ENCODE data around the gene GCN1. TPM values are rescaled to one million over a fixed set of nuclear protein-coding genes. Genes with fewer than 3 reads are reported as not detected.

Gene GCN1
- total RNA-seq, 1 donor, result 71.6 TPM

GRCh38 chr12:120155072-120155471 lies 39.4 kb downstream of the GCN1 start:
- DNase-seq (ENCODE audit: low read depth in 2 of 3, low spot score in 2 of 3), result no peak

- no peak for DNase-seq (ENCODE audit: low read depth in 2 of 3, low spot score in 2 of 3)
Observed at GRCh38 chr12:120150919-120151525, 43.5 kb downstream of the GCN1 start.

- DNase-seq (ENCODE audit: low read depth in 2 of 3, low spot score in 2 of 3), result no peak
Observed at GRCh38 chr12:120148011-120148410, 46.5 kb downstream of the GCN1 start.

DNA sequence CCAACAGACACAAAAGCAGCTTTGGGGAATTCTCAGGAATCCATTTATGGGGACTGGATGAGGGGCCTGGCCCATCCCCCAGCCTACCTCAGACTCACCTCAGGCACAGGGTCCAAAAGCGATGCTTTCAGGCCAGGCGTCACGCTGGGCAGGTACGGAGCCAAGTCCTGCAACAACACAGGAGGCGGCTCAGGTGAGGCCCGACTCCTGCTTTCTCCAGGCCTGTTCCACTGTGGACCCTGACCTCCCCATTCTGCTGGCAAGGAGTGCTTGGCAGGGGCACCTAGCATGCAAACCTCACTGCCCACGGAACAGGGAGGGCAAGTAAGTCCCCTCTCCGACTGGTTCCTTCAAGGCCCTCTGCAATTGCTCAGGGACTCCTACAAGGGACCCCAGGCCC lies 49.4 kb downstream of the GCN1 start:
- no peak for DNase-seq (ENCODE audit: low read depth in 2 of 3, low spot score in 2 of 3)

- no peak for DNase-seq (ENCODE audit: low read depth in 2 of 3, low spot score in 2 of 3)
Observed at GRCh38 chr12:120144215-120144614, 50.3 kb downstream of the GCN1 start.

DNA sequence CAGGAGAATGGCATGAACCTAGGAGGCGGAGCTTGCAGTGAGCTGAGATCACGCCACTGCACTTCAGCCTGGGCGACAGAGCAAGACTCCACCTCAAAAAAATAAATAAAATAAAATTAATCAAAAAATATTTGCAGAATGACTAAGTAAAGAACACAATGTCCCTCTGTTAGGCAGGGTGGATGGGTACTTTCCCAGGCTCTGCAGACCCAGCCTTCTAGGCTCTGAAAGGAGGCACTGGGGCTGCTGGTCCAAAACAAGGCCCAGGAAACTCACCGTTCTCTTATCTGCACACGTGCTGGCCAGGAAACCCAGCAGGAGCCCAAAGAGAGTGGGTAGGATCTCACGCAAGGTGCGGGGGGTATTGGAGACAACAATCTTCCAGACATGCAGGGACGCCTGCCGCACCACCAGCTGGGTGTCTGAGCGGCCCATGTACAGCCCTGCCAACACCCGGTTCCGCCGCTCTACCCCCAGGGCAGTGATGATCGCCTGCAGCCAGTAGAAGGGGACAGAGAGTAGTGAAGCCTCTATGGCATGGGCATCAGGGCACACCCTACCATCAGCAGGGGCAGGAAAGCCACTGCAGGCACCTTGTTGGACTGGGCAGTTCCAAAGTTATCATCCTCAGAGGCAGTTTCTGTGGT lies 52.2 kb downstream of the GCN1 start:
- no peak for DNase-seq (ENCODE audit: low read depth in 2 of 3, low spot score in 2 of 3)

DNA sequence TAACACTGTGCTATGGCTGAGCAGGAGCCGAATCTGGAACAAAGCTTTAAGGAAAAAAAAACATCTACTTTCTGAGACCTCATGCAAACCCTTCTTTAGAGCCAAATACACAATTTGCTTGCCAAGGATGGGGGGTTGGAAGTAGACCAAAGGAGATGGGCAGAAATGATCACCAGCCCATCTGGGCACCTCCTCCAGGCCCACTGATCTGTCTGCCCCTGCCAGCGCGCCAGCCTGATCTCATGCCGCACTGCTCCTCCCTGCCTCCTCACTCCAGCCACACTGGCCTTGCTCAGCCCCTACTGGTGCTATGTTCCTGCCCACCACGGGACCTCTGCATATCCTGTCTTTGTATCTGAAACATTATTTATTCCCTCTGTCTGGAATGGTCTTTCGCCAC lies 53.2 kb downstream of the GCN1 start:
- no peak for DNase-seq (ENCODE audit: low read depth in 2 of 3, low spot score in 2 of 3)

DNA sequence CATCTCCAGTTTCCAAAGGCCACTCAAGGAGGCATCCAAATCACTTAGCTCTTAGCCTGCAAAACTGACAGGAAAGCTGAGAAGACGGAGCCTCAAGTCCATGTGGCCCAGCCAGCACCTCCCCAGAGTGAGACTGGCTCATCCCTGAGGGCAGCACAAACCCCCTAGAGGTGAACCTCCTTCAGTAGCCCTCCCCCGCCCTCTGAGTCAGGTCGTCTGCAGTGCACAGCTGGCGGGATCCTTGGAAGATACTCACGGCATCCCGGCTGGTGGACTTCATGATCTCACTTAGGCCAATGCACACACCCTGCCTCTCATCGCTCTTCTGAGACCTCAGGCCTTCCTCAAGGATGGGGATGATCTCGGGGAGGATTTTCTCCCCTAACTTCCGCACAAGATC lies 53.9 kb downstream of the GCN1 start:
- DNase-seq (ENCODE audit: low read depth in 2 of 3, low spot score in 2 of 3), result no peak

DNA sequence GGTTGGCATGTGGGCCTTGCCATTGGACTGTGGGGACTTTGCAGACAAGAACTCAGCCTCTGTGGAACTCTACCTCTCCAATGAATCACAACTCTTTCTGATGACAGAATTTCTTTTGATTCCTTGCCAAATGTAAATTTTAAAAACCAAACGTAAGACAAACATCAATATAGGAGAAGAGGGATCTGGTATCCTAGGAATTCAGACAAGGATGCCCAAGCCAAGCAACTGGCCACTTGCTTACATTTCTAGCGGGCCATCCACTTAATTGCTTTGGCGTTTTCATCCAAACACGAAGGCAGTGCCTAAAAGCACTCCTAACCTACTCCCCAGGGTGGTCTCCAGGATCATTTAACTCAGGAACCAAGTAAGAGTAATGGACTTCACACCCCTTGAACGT lies 54.6 kb downstream of the GCN1 start:
- DNase-seq (ENCODE audit: low read depth in 2 of 3, low spot score in 2 of 3), result no peak

DNA sequence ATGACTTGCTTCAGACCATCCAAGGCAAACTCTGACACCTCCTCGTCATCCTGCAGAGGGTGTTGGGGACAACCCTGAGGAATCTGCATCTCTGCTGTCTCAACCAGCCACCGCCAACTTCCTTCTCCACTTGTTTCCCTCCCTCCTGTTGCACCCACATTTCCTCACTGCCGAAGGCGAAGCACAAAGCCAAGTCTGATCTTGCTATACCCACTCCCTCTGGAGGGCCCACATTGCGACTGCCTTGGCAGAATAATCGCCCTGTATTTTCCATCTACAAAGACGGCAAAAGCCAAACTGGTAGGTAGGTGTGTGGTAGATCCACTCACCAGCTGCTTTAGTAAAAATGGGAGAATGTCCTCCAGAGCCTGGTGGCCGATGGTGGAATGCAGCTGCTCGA lies 56.1 kb downstream of the GCN1 start:
- no peak for DNase-seq (ENCODE audit: low read depth in 2 of 3, low spot score in 2 of 3)

- no peak for DNase-seq (ENCODE audit: low read depth in 2 of 3, low spot score in 2 of 3)
Observed at GRCh38 chr12:120137833-120138232, 56.7 kb downstream of the GCN1 start.

GRCh38 chr12:120136093-120136770 lies 58.3 kb downstream of the GCN1 start:
- no peak for DNase-seq (ENCODE audit: low read depth in 2 of 3, low spot score in 2 of 3)

GRCh38 chr12:120134307-120134980 lies 60.1 kb downstream of the GCN1 start:
- DNase-seq (ENCODE audit: low read depth in 2 of 3, low spot score in 2 of 3), result no peak

DNA sequence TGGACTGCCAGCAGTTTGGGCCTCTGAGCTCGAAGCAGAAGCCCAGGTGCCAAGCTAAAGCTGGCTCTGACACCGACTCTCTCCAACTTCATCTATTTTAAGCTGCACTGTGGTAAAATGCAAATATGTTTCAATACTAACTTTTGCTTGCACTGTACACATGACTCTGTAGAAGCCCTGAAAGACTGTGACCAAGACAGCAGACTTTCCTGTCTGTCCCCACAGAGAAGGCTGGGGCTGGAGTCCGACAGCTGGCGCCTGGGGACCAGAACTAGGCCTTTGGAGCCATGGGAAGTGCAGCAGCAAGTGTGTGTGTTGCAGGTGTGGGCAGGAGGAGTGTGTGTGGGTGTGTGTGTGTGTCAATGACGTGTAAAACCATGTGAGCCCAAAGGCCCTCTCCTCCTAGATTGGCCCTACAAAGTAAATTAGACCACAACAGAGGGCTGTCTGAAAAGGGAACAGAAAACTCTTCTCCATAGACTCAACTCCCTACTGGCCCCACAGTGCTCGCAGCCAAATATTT lies 61.6 kb downstream of the GCN1 start:
- no peak for DNase-seq (ENCODE audit: low read depth in 2 of 3, low spot score in 2 of 3)

DNA sequence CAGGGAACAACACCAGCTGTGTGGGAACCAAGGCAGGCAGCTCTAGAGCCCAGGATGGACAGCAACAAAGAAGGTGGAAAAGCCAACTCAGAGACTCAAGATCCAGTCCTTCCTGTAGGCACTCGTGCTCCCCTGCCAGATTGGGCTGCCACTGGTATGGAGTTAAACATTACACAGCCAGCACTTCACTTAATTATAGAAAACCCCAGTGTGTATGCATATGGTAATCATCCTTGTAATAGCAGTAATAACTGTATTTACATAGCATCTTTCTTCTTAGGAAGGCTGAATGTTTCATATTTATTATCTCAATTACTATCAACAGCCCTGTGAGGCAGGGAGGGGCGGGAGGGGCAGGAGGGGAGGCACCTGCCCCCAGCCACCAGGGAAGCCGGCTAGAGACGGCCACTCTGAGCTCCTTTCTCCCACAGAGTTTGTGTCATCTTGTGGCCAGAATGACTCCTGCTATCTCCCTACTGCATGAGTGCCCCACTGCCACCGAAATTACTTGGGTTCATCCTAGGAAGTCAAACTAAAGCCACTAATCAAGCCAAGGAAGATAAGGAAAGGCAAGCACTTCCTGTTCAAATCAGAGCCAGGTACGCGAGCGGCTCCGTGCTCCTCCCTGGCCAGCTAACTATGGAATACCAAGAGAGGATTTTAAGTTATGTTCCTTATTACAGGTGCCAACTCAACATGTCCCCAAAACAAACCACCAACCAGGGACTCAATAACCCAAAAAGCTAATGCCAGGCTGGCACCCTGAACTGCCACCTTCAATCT lies 62.3 kb downstream of the GCN1 start:
- no peak for DNase-seq (ENCODE audit: low read depth in 2 of 3, low spot score in 2 of 3)

GRCh38 chr12:120131116-120131515 lies 63.4 kb downstream of the GCN1 start:
- no peak for DNase-seq (ENCODE audit: low read depth in 2 of 3, low spot score in 2 of 3)

DNA sequence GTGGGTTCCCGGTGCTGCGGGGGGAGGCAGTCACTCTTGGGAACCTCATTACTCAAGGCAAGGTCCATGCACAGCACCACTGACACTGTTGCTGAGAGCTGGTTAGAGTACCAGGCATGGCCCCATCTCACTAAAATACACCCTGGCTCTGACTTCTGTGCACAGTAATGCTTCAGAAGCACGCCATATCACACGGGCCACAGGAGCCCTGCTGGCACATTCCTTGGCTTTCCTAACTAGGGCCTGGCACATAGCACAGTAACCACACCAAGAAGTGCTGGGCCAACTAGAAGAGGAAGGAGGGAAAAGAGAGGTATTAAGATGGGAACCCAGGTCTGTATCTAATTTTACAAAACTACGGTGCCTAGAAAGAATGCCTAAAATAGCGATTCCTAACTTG lies 64.5 kb downstream of the GCN1 start:
- no peak for DNase-seq (ENCODE audit: low read depth in 2 of 3, low spot score in 2 of 3)

DNA sequence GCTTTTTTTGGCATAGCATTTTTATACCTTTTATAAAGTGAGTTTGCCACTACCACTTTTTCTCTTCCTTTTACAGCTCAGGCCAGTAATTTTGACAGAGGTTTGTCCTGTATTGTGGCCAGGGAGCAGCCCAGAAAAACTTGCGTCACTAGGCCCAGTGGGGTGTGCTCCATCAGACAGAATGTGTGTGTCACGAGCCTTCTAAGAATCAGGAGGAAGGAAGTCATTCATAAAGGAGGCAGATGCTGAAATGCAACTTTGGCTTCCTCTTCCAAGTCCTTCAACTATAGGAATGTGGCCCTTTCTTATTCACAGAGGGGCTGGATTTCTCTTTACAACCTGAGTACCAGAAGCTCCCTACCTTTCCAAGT lies 67.9 kb downstream of the GCN1 start:
- peak in 2 of 3 donors; percentile 31 to 52 for DNase-seq (ENCODE audit: low read depth in 2 of 3, low spot score in 2 of 3)

DNA sequence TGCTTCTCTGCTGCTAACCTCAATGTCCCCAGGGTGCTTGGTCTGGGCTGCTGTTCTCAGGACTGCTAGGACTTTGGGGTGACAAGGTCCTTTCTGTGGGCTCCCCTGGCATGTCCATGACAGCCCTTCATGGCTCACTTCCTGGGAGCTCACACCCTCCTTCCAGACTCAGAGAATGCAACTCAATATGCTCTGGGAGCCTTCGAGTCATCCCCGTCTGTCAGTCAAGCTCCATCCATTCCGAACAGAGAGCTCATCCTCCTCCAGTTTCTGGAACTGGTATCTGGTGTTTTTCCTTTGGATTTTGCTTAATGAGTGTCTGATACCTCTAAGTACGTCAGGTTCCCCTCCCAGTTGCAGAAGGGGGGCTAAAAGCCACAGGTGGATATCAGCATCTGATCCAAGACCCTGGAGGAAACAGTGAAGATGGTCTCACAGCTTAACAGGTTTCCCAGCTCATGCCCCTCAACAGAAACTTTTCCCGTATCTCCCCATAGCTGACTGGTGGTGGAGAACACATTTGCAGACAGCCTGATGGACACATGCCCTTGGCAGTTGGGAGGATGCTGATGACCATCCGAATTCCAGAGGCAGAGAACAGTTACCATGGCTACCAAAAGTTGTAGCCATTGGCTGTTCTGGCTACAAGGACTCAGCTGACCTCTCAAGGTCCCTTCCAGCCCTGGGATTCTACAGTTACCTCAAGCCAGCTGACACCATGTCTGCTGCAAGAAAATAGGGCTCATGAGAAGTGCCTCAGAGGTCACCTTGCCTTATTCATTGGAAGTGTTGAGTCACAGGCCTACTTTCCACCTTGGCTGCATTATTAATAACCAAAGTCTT lies 68.5 kb downstream of the GCN1 start:
- no peak for DNase-seq (ENCODE audit: low read depth in 2 of 3, low spot score in 2 of 3)

- DNase-seq (ENCODE audit: low read depth in 2 of 3, low spot score in 2 of 3), result no peak
Observed at GRCh38 chr12:120125029-120125428, 69.5 kb downstream of the GCN1 start.

All from hematopoietic multipotent progenitor cell (in vitro differentiated cells).